Activated CD4-positive, alpha-beta T cell treated with anti-CD3 and anti-CD28 coated beads, Interleukin-2, amount 50 U/mL, for 4 hours (primary cell): ENCODE measurements around the gene INHBB.
"Not testable (repeated sequence)": the region's sequence is repeated elsewhere in the genome, so short reads cannot be mapped to it uniquely, and the experiment has no call there.

Experiments
- DNase-seq, 2 experiments: peaks; one replicate each; pipeline ENCODE4 v3.0.0-alpha.2; 2020

INHBB gene

DNA sequence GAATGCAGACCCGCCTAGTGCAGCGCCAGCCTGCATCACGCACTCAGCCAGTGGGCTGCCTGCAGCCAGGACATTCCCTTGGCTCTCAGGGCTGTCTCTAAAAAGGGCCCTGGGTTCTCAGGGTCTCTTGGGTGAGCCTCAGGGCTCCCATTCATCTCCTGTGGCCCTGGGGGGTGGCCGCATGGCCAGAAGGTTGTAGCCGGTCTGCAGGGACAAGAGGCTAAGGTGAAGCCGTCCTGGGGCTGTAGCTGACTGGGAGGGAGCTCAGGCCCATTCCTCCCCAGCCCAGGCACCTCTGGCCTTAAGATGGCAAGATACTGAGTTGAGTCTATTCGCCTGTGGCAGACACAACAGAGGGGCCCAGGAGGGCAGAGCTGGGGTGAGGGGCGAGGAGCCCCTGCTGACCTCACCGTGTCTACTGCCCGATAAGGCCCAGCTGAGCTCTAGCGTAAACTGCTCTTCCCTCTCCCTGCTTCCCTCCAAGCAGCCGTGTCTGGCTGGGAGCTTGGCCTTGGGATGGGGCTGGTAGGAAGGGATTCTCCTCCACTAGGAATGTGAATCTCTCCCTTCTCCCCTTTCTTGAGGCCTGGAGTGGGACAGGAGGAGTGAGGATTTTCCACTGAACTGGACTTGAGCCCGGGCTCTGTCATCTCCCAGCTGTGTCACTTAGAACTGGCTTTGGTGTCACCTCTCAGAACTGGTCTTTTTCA is 37.9 kb downstream of the INHBB start:
- no peak for DNase-seq

DNA sequence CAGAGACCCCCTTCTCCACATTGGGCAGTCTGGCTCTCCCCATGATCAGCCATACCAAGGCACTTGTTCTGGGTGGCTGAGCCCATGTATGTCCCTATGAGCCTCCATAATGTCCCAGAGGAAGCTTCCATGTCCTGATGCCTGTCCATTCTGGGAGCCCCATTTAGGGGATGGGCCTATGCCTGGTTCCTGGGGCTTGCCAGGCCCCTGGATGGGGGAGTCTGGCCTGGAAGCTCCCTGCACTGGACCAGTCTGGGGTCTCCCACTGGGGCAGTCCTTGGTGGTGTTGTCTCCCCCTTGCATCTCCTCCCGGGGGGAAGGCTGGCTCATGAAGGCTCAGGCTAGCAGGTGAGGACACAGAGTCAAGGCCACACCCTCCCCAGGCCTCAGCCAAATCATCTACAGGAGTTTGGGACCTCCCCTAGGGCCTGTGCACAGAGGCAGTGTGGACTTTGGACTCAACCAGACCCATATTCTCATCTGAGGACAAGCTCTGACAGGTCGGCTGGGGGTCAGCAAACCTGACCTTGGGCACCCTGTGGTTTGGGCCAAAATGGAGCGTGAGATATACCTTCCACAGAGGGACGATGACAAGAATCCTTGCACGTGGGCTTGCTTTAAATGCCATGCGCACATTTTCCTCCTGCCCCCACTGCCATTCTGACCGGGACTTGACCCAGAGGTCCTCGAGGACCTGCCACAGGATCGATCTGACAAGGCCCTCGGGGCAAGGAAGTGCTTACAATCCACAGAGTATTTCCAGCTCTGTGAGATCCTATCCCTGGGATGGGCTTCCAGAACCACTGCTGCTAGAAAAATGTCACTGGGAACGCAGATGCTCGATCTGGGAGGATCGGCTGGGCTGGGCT is 38.8 kb downstream of the INHBB start:
- DNase-seq, result no peak

DNA sequence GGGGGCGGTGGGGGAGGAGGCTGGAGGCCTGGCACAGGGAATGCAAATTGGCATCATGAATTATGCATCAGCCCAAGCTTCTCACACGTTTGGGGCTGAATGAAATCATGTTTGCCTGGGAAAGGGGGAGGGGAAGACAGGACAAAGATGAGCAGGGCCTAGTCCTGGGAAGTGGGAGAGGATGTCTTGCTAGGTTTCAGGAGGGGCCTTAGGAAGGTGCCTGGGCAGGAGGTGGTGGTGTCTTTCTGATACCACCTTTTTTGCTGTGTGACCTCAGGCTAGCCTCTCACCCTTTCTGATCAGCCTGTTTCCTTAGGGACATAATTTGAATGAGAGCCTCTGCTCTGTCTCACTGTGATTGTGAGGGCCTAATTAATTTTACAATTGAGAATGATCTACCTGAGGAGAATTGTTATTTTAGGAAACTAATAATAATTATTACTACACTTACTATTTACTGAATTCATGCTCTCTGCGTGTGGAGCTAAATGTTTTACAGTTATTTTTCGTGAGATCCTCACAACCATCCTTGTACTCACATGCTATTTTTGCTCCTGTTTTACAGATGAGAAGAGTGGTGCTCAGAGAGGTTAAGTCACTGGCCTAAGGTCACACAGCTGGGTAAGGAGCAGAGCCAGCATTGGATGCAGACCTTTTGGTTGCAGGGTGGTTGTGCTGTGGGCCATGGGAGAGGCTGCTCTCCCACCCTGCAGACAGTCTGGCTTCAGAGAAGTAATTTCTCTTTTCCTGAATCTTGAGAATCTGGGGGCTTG is 39.6 kb downstream of the INHBB start:
- DNase-seq, result no peak

DNA sequence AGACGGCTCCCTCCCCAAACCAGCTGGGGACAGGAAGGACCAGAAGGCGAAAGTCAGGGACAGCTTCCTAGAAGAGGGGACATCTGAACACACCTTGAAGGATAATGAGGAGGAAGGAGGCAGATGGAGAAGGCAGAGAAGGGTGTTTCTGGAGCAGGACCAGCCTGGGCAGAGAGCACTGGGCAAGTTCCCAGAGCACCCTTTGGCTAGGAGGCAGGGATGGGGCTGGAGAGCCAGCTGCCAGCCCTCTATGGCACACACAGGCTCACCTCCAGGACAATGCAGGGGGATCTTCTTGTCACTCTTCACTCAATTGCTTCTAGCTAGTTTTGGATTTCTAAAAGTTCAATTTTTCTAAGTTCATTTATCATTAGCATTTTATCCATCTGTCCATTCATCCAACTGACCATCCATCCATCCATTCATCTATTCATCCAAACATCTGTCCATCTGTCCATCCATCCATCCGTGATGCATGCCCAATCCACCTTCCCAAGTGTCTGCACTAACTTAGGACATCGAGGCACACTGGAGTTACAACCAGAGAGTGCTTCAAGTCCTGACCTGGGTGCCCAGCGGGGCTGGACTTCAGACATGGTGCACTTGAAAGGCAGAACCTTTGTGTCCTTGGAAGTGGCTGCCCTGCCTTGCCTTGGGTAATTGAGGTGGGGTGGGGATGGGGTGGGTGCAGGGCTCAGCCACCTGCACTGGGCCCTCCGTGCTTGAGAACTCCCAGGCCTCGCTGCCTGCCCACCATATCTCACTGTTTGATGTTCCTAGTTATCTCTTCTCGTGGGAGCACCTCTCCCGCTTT is 42.5 kb downstream of the INHBB start:
- DNase-seq, result no peak

DNA sequence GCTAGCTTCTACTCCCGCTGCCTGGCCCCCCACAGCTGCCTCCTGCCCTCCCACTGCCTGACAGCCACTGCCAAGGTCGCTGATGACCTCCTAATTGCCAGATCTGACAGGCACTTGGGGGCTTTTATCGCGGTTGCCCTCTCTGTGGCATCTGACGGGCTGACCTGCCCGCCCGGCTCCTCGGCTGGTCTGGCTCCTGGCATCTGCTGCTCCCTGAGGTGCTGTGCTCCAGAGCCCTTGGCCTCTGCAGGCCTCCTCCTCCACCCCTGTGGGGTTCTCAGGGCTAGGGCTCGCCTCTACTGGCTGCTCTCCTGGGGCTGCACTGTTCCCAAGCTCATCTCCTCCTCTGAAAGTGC is 43.1 kb downstream of the INHBB start:
- no peak for DNase-seq

DNA sequence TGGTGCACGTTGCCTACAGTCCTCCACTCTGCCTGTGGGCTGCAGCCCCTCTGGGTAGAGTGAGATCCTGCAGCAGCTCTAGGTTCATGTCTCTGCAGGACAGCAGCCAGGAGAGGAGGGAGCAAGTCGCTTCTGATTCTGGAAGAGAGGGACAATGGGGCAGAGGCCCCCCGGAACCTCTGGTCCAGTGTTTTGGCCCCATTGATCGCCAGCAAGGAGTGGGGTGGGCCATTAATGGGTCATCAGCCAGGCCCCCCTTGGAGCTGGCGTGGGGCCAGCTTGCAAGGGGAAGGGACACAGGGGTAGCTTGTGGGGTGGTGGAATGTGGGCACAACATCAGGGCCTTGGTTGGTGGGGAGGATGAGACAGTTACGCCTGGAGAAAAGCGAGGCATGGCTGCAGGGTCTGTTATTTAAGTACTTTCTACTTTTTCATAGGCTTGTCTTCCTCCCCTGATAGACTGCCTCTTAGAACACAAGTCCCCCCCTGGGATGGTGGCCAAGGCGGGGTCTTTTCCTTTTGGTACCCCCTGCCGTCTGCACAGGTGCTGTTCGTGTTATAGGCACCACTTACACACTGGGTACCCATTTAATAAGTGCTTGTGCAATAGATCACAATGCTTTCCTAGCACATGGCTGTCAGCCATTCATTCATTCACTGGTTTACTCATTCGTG is 44.6 kb downstream of the INHBB start:
- no peak for DNase-seq

DNA sequence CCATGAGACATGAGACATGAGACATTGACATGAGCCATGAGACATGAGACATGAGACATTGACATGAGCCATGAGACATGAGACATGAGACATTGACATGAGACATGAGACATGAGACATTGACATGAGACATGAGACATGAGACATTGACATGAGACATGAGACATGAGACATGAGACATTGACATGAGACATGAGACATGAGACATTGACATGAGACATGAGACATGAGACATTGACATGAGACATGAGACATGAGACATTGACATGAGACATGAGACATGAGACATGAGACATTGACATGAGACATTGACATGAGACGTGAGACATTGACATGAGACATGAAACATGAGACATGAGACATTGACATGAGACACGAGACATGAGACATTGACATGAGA is 45.4 kb downstream of the INHBB start:
- DNase-seq, result not testable (repeated sequence)

DNA sequence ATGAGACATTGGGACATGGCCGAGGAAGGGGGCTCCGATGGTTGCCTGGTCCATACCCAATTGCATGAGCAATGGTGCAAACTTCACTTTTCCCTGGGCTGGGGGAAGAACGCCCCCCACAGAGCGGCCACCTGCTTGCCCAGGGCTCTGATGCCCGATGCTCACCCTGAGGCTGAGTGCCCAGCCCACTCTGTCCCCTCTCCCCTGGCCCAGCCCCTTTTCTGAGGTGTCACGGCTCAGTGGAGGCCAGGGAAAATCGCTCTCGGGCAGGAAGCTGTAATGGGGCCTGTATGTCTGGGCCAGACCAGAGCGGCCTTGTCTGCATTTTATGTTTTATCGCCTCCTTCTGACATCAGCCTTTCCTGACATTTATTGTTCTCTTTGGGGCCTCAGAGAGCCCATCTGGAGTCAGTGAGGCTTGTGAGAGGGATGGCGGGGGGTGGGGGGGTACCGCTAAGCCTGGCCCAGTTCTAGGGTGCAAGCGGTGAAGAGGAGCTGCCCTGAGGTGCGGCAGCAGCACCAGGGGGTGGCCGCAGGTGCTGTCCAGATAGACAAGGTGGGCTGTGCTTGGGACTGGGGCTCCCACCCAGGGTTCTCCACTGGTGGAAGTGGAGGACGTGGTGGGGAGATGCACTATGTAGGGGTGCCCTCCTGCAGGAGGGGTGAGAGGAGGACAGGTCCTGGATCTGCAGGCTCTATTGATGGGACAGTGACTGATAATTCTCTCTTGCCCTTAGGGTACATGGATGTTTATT is 46.2 kb downstream of the INHBB start:
- DNase-seq, result no peak

DNA sequence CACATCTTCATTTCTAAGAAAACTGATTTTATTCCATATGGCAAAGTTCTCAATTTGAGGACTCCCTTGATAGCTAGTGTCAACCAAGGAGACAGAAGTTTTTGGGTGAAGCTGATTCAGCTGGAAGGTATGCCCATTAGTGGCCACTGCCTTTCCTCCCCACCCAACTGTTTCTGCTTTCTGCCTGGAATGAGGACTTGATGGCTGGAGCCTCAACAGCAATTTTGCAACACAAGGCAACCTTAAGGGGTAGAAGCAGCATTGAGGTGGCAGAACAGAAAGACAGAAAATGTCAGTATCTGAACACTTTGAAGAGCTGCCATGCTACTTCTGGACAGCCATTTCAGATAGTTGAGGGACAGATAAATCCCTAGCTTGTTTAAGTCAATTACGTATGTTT is 47.0 kb downstream of the INHBB start:
- no peak for DNase-seq

DNA sequence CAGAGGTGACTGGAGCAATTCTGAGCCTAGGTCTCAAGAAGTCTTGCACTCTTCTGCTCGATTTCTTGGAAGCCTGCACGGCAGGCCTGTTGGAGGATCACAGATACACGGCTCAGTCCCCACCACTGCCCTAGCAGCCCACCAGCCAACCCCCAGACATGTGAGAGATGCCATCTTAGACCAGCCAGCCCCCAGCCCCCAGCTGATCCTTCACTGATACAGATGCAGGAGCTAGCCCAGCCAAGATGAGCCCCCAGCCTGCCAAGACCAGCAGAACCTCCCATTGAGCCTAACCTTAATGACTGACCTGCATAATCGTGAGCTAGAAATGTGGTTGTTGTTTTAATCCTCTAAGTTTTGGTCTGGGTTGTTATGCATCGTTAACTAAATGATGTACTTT is 47.5 kb downstream of the INHBB start:
- DNase-seq, result no peak

DNA sequence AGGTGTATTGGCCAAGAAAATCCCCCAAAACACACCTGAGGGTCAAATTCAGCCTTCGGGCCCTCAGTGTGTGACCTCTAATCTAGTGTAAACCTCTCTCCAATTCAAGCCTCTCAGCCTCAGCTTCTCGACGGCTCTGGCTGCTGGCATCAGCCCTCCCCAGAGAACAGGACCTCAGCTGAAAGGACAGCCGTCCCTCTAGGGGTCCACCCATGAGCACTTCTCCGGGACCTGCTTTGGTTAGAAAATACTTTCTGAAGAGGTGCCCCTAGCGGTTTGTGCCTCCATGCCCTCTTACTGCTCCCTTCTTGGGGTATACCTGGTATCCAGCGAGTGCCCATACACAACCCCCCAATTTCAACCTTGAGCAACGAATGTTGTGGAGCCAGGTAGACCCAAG is 48.8 kb downstream of the INHBB start:
- no peak for DNase-seq

DNA sequence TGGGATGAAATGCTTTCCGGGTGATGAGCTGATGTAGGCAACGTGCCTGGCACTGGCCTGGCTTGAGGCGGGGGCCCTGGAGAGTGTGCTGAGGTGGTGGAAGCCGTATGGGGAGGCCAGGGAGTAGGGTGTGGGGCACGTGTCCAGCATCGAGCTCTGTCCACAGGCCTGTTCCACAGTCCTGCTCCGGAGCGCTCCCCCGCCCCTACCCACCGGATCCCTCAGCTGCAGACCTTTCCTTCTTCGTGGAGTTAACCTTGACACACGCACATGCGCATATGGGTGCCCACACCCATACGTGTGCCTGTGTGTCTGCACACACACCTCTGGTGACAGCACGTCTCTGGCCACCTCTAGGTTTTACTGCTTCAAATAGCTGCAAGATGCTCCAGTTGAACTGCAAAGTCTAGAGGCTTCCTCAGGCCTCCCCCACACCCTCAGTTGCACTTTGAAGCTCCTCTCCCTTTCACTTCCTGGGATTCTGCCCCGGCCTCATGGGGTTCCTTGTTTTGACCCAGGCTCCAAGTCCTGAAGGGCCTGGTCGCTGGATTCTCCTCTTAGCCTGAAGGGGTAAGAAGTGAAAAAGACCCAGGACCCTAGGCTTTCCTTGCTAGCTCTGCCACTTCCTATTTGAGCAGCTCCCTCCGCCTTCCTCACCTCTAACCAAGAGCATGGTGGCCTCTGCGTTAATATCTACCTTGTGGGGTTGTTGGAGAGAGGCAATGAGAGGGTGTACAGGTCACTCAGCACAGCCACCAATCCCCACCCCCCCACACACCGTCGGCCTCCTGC is 49.5 kb downstream of the INHBB start:
- DNase-seq, result no peak

DNA sequence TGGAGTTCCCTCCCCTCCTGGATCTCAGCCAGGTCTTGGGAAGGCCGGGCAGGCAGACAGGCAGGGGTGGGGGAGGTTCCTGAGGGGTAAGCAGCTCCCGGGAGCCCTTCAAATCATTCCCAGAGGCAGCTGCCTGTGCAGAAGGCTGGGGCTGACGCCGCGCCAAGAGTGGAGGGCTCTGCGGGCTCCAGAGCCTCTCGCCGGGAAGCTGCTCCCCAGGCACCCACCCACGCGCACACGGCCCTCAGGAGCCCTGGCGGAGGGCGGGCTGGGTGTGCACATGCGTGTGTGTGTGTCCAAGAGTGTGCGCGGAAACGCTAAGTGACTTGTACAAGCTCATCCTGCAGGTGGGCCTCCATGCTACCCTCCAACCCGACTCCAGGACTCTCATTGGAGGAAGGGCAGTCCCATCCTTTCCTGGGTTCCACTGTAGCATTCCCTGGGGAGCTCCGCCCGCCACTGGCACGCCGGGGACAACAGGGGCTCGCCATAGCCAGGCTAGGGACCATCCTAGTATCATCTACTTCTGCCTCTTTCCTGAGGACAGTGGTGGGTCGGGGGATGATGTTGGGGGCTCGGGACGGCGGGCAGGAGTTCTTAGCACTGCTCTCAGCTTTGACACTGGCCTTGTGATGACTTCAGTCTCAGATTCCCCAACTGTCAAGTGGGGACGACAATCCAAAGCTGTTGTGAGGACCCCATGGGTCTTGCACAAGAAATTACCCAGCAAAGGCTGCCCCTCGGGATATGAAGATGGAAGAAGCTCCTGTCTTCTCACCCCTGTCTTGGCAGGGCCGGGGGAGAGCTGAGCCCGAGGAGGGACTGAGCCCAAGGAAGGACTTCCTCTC is 50.3 kb downstream of the INHBB start:
- no peak for DNase-seq

DNA sequence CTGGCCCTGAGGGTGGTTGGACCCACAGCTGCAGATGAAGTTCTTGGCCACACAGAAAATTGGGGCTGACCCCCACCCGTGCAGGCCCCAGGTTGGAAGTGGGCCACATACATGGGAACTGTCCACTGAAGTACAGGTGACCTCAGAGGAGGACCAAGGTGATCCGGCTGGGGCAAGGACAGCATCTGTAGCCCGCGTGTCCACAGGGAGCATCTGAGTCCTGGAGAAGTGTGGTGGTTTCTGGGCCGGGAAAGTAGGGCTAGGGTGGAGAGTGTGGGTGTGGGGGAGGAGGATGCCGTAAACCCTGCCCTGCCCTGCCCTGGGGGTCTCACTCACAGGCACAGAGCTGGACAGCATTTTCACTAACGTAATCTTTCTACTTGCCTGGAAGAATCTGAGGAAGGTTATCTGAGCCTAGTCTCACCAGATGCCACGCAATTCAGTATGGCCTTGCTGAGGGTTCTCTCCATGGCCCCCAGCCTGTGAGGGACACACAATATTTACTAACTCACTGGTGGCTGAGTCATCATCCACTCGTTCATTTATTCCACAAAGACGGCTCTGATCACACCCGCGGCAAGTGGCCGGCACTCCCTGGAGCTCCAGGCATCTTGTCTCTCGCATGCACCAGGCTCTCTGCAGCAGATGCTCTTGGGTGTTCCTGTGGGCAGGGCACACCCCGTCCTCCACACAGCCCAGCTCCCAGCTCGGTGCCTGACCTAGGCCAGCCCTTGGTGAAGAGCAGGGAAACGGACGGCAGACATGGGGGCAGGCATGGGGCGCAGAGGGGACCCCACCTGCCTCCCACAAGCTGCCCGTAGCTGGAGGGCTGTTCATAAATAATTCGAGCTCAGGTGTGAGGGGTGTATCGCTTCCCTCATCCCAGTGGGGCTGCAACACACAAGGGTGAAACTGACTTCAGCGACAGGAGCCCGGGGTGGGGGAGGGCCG is 51.2 kb downstream of the INHBB start:
- no peak for DNase-seq

DNA sequence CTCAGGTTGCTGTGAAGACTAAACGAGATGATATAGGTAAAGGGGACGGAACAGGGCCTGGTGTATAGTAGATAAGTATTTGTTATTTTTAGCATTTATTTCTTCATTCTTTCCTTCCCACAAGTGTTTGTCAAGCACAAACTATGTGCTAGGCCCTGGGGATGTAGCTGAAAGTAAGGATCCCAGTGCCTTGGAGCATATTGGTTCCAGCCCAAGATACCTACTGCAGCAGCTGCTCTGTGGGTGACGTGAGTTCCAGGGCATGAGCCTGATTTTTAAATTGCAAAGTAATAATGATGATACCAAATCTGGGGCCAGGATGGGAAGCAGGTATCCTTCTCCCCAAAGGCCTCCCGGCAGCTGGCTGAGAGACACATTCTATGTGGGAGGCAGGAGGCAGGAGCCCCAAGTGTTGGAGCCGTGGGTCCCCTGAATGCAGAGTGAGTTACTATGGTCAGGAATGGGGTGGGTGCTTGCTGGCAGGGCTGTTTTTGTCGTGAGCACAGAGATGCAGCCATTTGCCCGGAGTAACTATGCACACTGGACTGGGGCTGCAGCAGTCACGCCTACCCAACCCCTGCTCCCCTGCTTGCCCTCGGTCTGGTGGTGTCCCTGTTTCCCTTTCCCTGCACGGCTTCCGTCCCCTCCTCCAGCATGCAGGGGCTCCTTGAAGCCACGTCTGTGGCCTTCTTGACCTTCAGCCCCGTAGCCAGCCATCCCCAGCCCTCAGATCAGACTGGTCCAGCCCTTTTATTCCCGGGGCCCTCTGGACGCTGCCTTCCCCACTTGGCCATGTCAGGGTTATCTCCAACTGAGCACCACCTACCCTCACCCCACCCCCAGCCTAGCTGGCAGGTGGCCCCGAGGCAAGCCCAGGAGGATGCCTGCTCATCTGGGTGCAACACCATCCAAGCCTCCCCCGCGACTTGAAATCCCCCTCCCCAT is 52.4 kb downstream of the INHBB start:
- DNase-seq, result no peak

DNA sequence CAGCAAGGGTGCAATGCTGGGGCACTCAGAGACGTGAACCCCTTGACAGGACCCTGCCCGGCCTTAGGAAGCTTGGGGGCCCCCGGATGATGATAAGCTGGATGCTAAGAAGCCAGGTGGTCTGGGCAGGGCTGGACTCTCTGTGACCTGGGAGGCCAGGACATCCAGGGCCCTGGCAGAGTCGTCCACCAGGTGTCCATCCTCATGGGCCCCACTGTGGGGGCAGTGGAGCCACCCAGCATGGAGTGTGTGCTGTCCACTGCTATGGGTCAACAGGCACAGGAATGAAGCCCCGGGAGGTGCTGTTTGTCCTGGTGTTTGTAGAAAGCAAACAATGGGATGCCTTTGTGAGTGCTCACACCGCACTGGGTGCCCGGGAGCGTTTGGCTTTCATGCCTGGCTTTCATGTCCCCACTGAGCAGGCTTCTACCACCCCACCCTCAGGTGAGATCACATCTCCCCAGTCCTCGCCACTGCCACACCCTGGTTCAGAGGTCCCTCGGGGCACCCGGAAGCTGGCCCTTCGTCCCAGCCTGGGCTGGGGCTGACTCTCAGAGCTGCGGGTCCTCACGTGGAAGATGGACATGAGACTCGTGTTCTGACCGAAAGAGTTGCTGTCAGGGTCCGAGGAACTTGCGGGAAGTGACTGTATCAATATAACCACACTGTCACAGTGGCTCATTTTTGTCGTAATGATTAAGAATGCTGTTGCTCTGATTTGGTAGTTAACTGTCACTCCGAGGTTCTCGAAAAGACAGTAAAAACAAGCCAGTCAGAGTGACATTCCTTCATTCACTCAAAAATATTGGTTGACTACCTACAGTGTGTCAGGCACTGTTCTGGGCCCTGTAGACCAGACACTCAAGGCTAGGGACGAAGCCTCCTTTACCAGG is 53.3 kb downstream of the INHBB start:
- no peak for DNase-seq
